ENCODE measurements around the gene ROBO1.

Gene ROBO1

GRCh38 chr3:79361748-79362378 lies 405.9 kb downstream of the ROBO1 start:
- peak; percentile 74 for TF ChIP-seq CTCF (IDR thresholded peaks at IDR 0.05; ENCODE audit: control insufficient read depth, insufficient read depth, low read depth, low read length, missing control alignments)
- peak; percentile 16 for DNase-seq (ENCODE audit: low read depth)
- H3K4me3 ChIP-seq (ENCODE audit: control insufficient read depth, low read depth, low read length): no peak overlapping the region

GRCh38 chr3:79358327-79358726 lies 409.5 kb downstream of the ROBO1 start:
- DNase-seq (ENCODE audit: low read depth): no peak
- no peak for TF ChIP-seq CTCF (IDR thresholded peaks at IDR 0.05; ENCODE audit: control insufficient read depth, insufficient read depth, low read depth, low read length, missing control alignments)
- no peak overlapping the region for H3K4me3 ChIP-seq (ENCODE audit: control insufficient read depth, low read depth, low read length)

- H3K4me3 ChIP-seq (ENCODE audit: control insufficient read depth, low read depth, low read length): no peak overlapping the region
- TF ChIP-seq CTCF (IDR thresholded peaks at IDR 0.05; ENCODE audit: control insufficient read depth, insufficient read depth, low read depth, low read length, missing control alignments): no peak
- DNase-seq (ENCODE audit: low read depth): no peak
Observed at GRCh38 chr3:79354179-79354688, 413.6 kb downstream of the ROBO1 start.

GRCh38 chr3:79351699-79352098 lies 416.1 kb downstream of the ROBO1 start:
- H3K4me3 ChIP-seq (ENCODE audit: control insufficient read depth, low read depth, low read length): no peak overlapping the region
- no peak for DNase-seq (ENCODE audit: low read depth)
- no peak for TF ChIP-seq CTCF (IDR thresholded peaks at IDR 0.05; ENCODE audit: control insufficient read depth, insufficient read depth, low read depth, low read length, missing control alignments)

GRCh38 chr3:79344876-79345871 lies 422.6 kb downstream of the ROBO1 start:
- no peak for TF ChIP-seq CTCF (IDR thresholded peaks at IDR 0.05; ENCODE audit: control insufficient read depth, insufficient read depth, low read depth, low read length, missing control alignments)
- no peak overlapping the region for H3K4me3 ChIP-seq (ENCODE audit: control insufficient read depth, low read depth, low read length)
- no peak for DNase-seq (ENCODE audit: low read depth)

- DNase-seq (ENCODE audit: low read depth): no peak
- no peak for TF ChIP-seq CTCF (IDR thresholded peaks at IDR 0.05; ENCODE audit: control insufficient read depth, insufficient read depth, low read depth, low read length, missing control alignments)
Observed at GRCh38 chr3:79341961-79342360, 425.8 kb downstream of the ROBO1 start.

More at GRCh38 chr3:79341961-79342360, 425.8 kb downstream of the ROBO1 start:
- H3K4me3 ChIP-seq (ENCODE audit: control insufficient read depth, low read depth, low read length): no peak overlapping the region
